Effector memory CD4-positive, alpha-beta T cell (primary cell): Measurements from ENCODE around the gene DHRS11.

Source experiments
- DNase-seq, 3 donors: peaks; one replicate each; pipeline ENCODE4 v3.0.0-alpha.2; 2020
- H3K27ac ChIP-seq: 2 replicates; pipeline ENCODE4 v1.7.0; 2013; ENCODE audit warnings: mild to moderate bottlenecking, low read length, moderate library complexity; ENCODE audit not compliant: insufficient read depth, poor library complexity, severe bottlenecking
- H3K27me3 ChIP-seq: replicated peaks from 2 replicates; pipeline ENCODE4 v1.7.0; 2013; ENCODE audit warnings: mild to moderate bottlenecking, low read length; ENCODE audit not compliant: insufficient read depth, control insufficient read depth, poor library complexity, severe bottlenecking
- H3K36me3 ChIP-seq: 2 replicates; pipeline ENCODE4 v1.7.0; 2013; ENCODE audit warnings: mild to moderate bottlenecking, low read length, moderate library complexity; ENCODE audit not compliant: control insufficient read depth, insufficient read depth
- H3K4me1 ChIP-seq: 2 replicates; pipeline ENCODE4 v1.7.0; 2013; ENCODE audit warnings: low read length, mild to moderate bottlenecking; ENCODE audit not compliant: control insufficient read depth, insufficient read depth, poor library complexity, severe bottlenecking
- H3K4me3 ChIP-seq: 2 replicates; pipeline ENCODE4 v1.7.0; 2013; ENCODE audit warnings: low read length, low read depth, mild to moderate bottlenecking; ENCODE audit not compliant: insufficient read depth, poor library complexity, severe bottlenecking
- H3K9me3 ChIP-seq: 2 replicates; pipeline ENCODE4 v1.7.0; 2013; ENCODE audit warnings: mild to moderate bottlenecking, low read length, moderate library complexity; ENCODE audit not compliant: control insufficient read depth

The DHRS11 gene

GRCh38 chr17:36645422-36645821 lies 53.7 kb downstream of the DHRS11 start:
- no peak for DNase-seq
- Histone ChIP-seq H3K27ac (no peak overlapping the region), H3K36me3 (no peaks in the 10 kb centered on the region), H3K9me3 (no peaks in the 10 kb centered on the region), H3K4me1 (peaks cover 12% of the 10 kb centered on the region), H3K27me3 (peaks cover 25% of the 10 kb centered on the region), H3K4me3 (no peak overlapping the region)

- no peak overlapping the region for H3K4me3 ChIP-seq
- H3K27me3 ChIP-seq = peaks cover 11% of the 10 kb centered on the region
- H3K27ac ChIP-seq = no peak overlapping the region
- DNase-seq = no peak
- H3K36me3 ChIP-seq = no peaks in the 10 kb centered on the region
- H3K4me1 ChIP-seq = peaks cover 2% of the 10 kb centered on the region
- H3K9me3 ChIP-seq = no peaks in the 10 kb centered on the region
Observed at GRCh38 chr17:36647636-36648035, 56.0 kb downstream of the DHRS11 start.

GRCh38 chr17:36650096-36650775 lies 58.6 kb downstream of the DHRS11 start:
- H3K9me3 ChIP-seq = no peaks in the 10 kb centered on the region
- H3K4me3 ChIP-seq = no peak overlapping the region
- no peaks in the 10 kb centered on the region for H3K4me1 ChIP-seq
- peaks cover 9% of the 10 kb centered on the region for H3K27me3 ChIP-seq
- H3K27ac ChIP-seq = no peak overlapping the region
- DNase-seq = no peak
- no peaks in the 10 kb centered on the region for H3K36me3 ChIP-seq
